H9 (cell line): ENCODE data around the gene PCDHGB7. TPM values are rescaled to one million over a fixed set of nuclear protein-coding genes. Genes with fewer than 3 reads are reported as not detected.

ENCODE experiments used
- DNase-seq: peaks from one replicate; pipeline ENCODE4 v3.0.0-alpha.2; 2017
- H2AFZ ChIP-seq: one replicate; pipeline ENCODE4 v1.6.1; 2013; ENCODE audit warnings: mild to moderate bottlenecking, low read length, control low read depth, moderate library complexity
- H2AK5ac ChIP-seq: 2 replicates; pipeline ENCODE4 v1.6.1; 2013; ENCODE audit warnings: low read length, control low read depth, mixed read lengths; ENCODE audit not compliant: insufficient read length
- H2BK120ac ChIP-seq: one replicate; pipeline ENCODE4 v1.6.1; 2013; ENCODE audit warnings: low read depth, mild to moderate bottlenecking, low read length, control low read depth, inconsistent platforms; ENCODE audit not compliant: poor library complexity, severe bottlenecking
- H2BK12ac ChIP-seq: 2 replicates; pipeline ENCODE4 v1.6.1; 2013; ENCODE audit warnings: low read length, control low read depth, mixed read lengths, low read depth; ENCODE audit not compliant: insufficient read length
- H2BK15ac ChIP-seq: 2 replicates; pipeline ENCODE4 v1.6.1; 2013; ENCODE audit warnings: low read depth, low read length, control low read depth
- H2BK20ac ChIP-seq: one replicate; pipeline ENCODE4 v1.6.1; 2013; ENCODE audit warnings: low read depth, mild to moderate bottlenecking, low read length, control low read depth, inconsistent platforms; ENCODE audit not compliant: poor library complexity, severe bottlenecking
- H2BK5ac ChIP-seq: 2 replicates; pipeline ENCODE4 v1.6.1; 2013; ENCODE audit warnings: low read length, control low read depth, mixed read lengths; ENCODE audit not compliant: insufficient read length
- H3K14ac ChIP-seq: 2 replicates; pipeline ENCODE4 v1.6.1; 2013; ENCODE audit warnings: low read length, control low read depth; ENCODE audit not compliant: insufficient read depth
- H3K18ac ChIP-seq: 2 replicates; pipeline ENCODE4 v1.6.1; 2013; ENCODE audit warnings: low read depth, mild to moderate bottlenecking, mixed read lengths, low read length, control low read depth; ENCODE audit not compliant: insufficient read length
- H3K23ac ChIP-seq: 2 replicates; pipeline ENCODE4 v1.6.1; 2013; ENCODE audit warnings: low read length, control low read depth, mixed read lengths, low read depth; ENCODE audit not compliant: insufficient read length
- H3K23me2 ChIP-seq: 2 replicates; pipeline ENCODE4 v1.6.1; 2013; ENCODE audit warnings: low read depth, mild to moderate bottlenecking, mixed read lengths, low read length, control low read depth; ENCODE audit not compliant: insufficient read length, poor library complexity, severe bottlenecking
- H3K27ac ChIP-seq: 2 replicates; pipeline ENCODE4 v1.5.1; 2013; ENCODE audit warnings: low read length, control low read depth, mixed read lengths, low read depth; ENCODE audit not compliant: insufficient read length
- H3K27me3 ChIP-seq: 2 replicates; pipeline ENCODE4 v1.6.1; 2013; ENCODE audit warnings: low read length, control low read depth, inconsistent platforms; ENCODE audit not compliant: insufficient read depth
- H3K4ac ChIP-seq: 2 replicates; pipeline ENCODE4 v1.6.1; 2013; ENCODE audit warnings: low read depth, mild to moderate bottlenecking, control low read depth, inconsistent platforms, low read length, moderate library complexity
- H3K4me1 ChIP-seq: 2 replicates; pipeline ENCODE4 v1.6.1; 2013; ENCODE audit warnings: low read length, control low read depth, inconsistent platforms; ENCODE audit not compliant: insufficient read depth
- H3K4me2 ChIP-seq: 2 replicates; pipeline ENCODE4 v1.6.1; 2013; ENCODE audit warnings: low read length, control low read depth, mixed read lengths; ENCODE audit not compliant: insufficient read length, insufficient read depth
- H3K56ac ChIP-seq: 2 replicates; pipeline ENCODE4 v1.6.1; 2013; ENCODE audit warnings: low read depth, mild to moderate bottlenecking, mixed read lengths, low read length, control low read depth; ENCODE audit not compliant: insufficient read length
- H3K79me1 ChIP-seq: 2 replicates; pipeline ENCODE4 v1.6.1; 2013; ENCODE audit warnings: low read depth, mild to moderate bottlenecking, moderate library complexity, low read length, control low read depth, inconsistent platforms; ENCODE audit not compliant: insufficient read depth, poor library complexity, severe bottlenecking
- H3K79me2 ChIP-seq: 2 replicates; pipeline ENCODE4 v1.6.1; 2013; ENCODE audit warnings: low read length, control low read depth, inconsistent platforms; ENCODE audit not compliant: insufficient read depth
- H3K9ac ChIP-seq: 2 replicates; pipeline ENCODE4 v1.6.1; 2013; ENCODE audit warnings: low read length, control low read depth, mixed read lengths; ENCODE audit not compliant: insufficient read length; ENCODE audit errors: extremely low read depth
- H3K9me3 ChIP-seq: one replicate; pipeline ENCODE4 v1.6.1; 2013; ENCODE audit warnings: low read depth, low read length, inconsistent platforms; ENCODE audit not compliant: control insufficient read depth
- H3T11ph ChIP-seq: one replicate; pipeline ENCODE4 v1.6.1; 2013; ENCODE audit warnings: mild to moderate bottlenecking, low read length, control low read depth, inconsistent platforms
- H4K20me1 ChIP-seq: one replicate; pipeline ENCODE4 v1.6.1; 2013; ENCODE audit not compliant: control insufficient read depth, insufficient read length, insufficient read depth
- H4K5ac ChIP-seq: 2 replicates; pipeline ENCODE4 v1.6.1; 2013; ENCODE audit warnings: low read depth, mild to moderate bottlenecking, mixed read lengths, low read length, control low read depth; ENCODE audit not compliant: insufficient read length
- H4K8ac ChIP-seq: replicated peaks from 2 replicates; pipeline ENCODE4 v1.6.1; 2013; ENCODE audit warnings: low read length, control low read depth, mixed read lengths, low read depth; ENCODE audit not compliant: insufficient read length
- H4K91ac ChIP-seq: 2 replicates; pipeline ENCODE4 v1.6.1; 2013; ENCODE audit warnings: low read depth, mild to moderate bottlenecking, moderate library complexity, mixed read lengths, low read length, control low read depth; ENCODE audit not compliant: insufficient read length
- H3K27ac Mint-ChIP-seq, 3 experiments: 2 replicates in 2 of 3; 3 replicates in 1 of 3; pipeline ENCODE4 v1.8.0; 2020 to 2021; ENCODE audit warnings: mixed read lengths in 3 of 3, mild to moderate bottlenecking in 1 of 3, moderate library complexity in 1 of 3
- H3K27me3 Mint-ChIP-seq: 2 replicates; pipeline ENCODE4 v1.8.0; 2021; ENCODE audit warnings: low read depth, mild to moderate bottlenecking, moderate library complexity, mixed read lengths
- H3K36me3 Mint-ChIP-seq, 3 experiments: 2 replicates in 2 of 3; 3 replicates in 1 of 3; pipeline ENCODE4 v1.8.0; 2020 to 2021; ENCODE audit warnings: low read depth in 3 of 3, mixed read lengths in 3 of 3; ENCODE audit not compliant: insufficient read depth in 1 of 3
- H3K4me1 Mint-ChIP-seq, 2 experiments: 2 replicates each; pipeline ENCODE4 v1.8.0; 2020; ENCODE audit warnings: mixed read lengths in 2 of 2
- H3K4me3 Mint-ChIP-seq, 2 experiments: 2 replicates in 1 of 2; 3 replicates in 1 of 2; pipeline ENCODE4 v1.8.0; 2020 to 2021; ENCODE audit warnings: mild to moderate bottlenecking in 2 of 2, mixed read lengths in 2 of 2, moderate library complexity in 1 of 2
- H3K9me3 Mint-ChIP-seq, 2 experiments: 2 replicates in 1 of 2; 3 replicates in 1 of 2; pipeline ENCODE4 v1.8.0; 2020; ENCODE audit warnings: mild to moderate bottlenecking in 2 of 2, mixed read lengths in 2 of 2, moderate library complexity in 1 of 2
- CTCF ChIP-seq: fragments of 200-600 bp; sonication (generic); conservative IDR thresholded peaks from 3 replicates; pipeline ENCODE4 v1.8.0; 2021; ENCODE audit warnings: antibody characterized with exemption, mild to moderate bottlenecking
- WGBS: extraction: QIAGEN DNeasy Blood & Tissue Kit; methylation state at CpG from one replicate; pipeline ENCODE4 v1.1.7; 2013; ENCODE audit warnings: missing lambda C conversion rate, low lambda C conversion rate, mixed read lengths; ENCODE audit not compliant: insufficient read length; ENCODE audit errors: extremely low coverage; 5-methylcytosine and 5-hydroxymethylcytosine counted together
- total RNA-seq: library from RNA; stranded (reverse); gene quantifications from 2 replicates; pipeline ENCODE4 v1.2.1, GENCODE V29; 2021

PCDHGB7 gene
- total RNA-seq, 1 experiment from 2014 or later = 7.7 TPM

- no CpG with 5 or more reads among the region's 77 CpGs for WGBS
- Histone ChIP-seq H3K27ac (no peak overlapping the region), H3K14ac (no peak overlapping the region), H4K5ac (no peak overlapping the region), H2AK5ac (no peak overlapping the region), H4K8ac (no peak overlapping the region), H3K56ac (no peak overlapping the region), H2BK5ac (no peak overlapping the region), H3K23me2 (no peaks in the 10 kb centered on the region), H3K4me1 (0 out of 2 replicates have a peak, but pooled peaks cover 2% of the 10 kb centered on the region), H3K79me1 (no peaks in the 10 kb centered on the region), H2BK120ac (no peak overlapping the region), H2AFZ (no peak overlapping the region), H2BK15ac (no peak overlapping the region), H3K4me2 (no peak overlapping the region), H3K18ac (no peak overlapping the region), H2BK20ac (no peak overlapping the region), H3K27me3 (no peaks in the 10 kb centered on the region), H3K4ac (no peak overlapping the region), H3K23ac (no peak overlapping the region), H4K91ac (no peak overlapping the region), H4K20me1 (no peaks in the 10 kb centered on the region), H3K9me3 (peaks cover 44% of the 10 kb centered on the region), H3K9ac (no peak overlapping the region), H3T11ph (no peak overlapping the region), H2BK12ac (no peak overlapping the region), H3K79me2 (no peaks in the 10 kb centered on the region)
- H3K9me3 Mint-ChIP-seq = peaks cover 68 to 74% of the 10 kb centered on the region in 2 experiments
- H3K27me3 Mint-ChIP-seq = peaks cover 13% of the 10 kb centered on the region
- no peak for DNase-seq
- no peak overlapping the region for H3K27ac Mint-ChIP-seq
- TF ChIP-seq CTCF = no peak
- peaks cover 28 to 62% (median 45%) of the 10 kb centered on the region in 3 experiments for H3K36me3 Mint-ChIP-seq
- H3K4me3 Mint-ChIP-seq = no peak overlapping the region
- H3K4me1 Mint-ChIP-seq = no peaks in the 10 kb centered on the region
These were observed 28.1 kb upstream of the PCDHGB7 start for GRCh38 chr5:141389153-141390042.
